Liver (tissue), 9 donors: ENCODE measurements around the gene RASSF8. TPM values are rescaled to one million over a fixed set of nuclear protein-coding genes. Genes with fewer than 3 reads are reported as not detected.

Source experiments
- DNase-seq: peaks from one replicate; pipeline ENCODE4 v3.0.0-alpha.2; 2017; ENCODE audit warnings: low spot score
- H3K27ac ChIP-seq, 2 donors: one replicate each; pipeline ENCODE4 v1.7.0; 2013; ENCODE audit warnings: inconsistent platforms in 2 of 2, low read length in 2 of 2, control low read depth in 1 of 2, low read depth in 1 of 2, mild to moderate bottlenecking in 1 of 2
- H3K27me3 ChIP-seq, 4 donors: one replicate each; pipeline versions ENCODE4 v1.6.1 to v1.7.0; 2013; ENCODE audit warnings: low read length in 3 of 4, inconsistent platforms in 1 of 4, mild to moderate bottlenecking in 1 of 4, moderate library complexity in 1 of 4; ENCODE audit not compliant: control insufficient read depth in 4 of 4, insufficient read depth in 4 of 4
- H3K36me3 ChIP-seq, 4 donors: one replicate each; pipeline versions ENCODE4 v1.6.1 to v1.7.0; 2013; ENCODE audit warnings: low read length in 3 of 4, mild to moderate bottlenecking in 3 of 4, low read depth in 1 of 4, moderate library complexity in 1 of 4; ENCODE audit not compliant: control insufficient read depth in 4 of 4, insufficient read depth in 3 of 4
- H3K4me1 ChIP-seq, 4 donors: one replicate each; pipeline versions ENCODE4 v1.6.1 to v1.7.0; 2013; ENCODE audit warnings: low read length in 3 of 4, mild to moderate bottlenecking in 3 of 4, moderate library complexity in 1 of 4; ENCODE audit not compliant: control insufficient read depth in 4 of 4, insufficient read depth in 4 of 4
- H3K4me3 ChIP-seq, 3 donors: one replicate each; pipeline versions ENCODE4 v1.6.1 to v1.7.0; 2013; ENCODE audit warnings: low read length in 3 of 3, control low read depth in 1 of 3, low read depth in 1 of 3, mild to moderate bottlenecking in 1 of 3
- H3K9ac ChIP-seq, 2 donors: one replicate each; pipeline ENCODE4 v1.7.0; 2013; ENCODE audit warnings: low read length in 2 of 2, mild to moderate bottlenecking in 2 of 2, moderate library complexity in 2 of 2, control low read depth in 1 of 2, low read depth in 1 of 2
- H3K9me3 ChIP-seq, 4 donors: one replicate each; pipeline versions ENCODE4 v1.6.1 to v1.7.0; 2013; ENCODE audit warnings: low read length in 3 of 4; ENCODE audit not compliant: control insufficient read depth in 4 of 4
- EGR1 ChIP-seq, 2 donors: IDR thresholded peaks; 2 replicates each; pipeline ENCODE4 v1.6.1; 2016 to 2018; ENCODE audit warnings: antibody characterized with exemption in 2 of 2, low read depth in 2 of 2
- FOXA1 ChIP-seq: IDR thresholded peaks from 2 replicates; pipeline ENCODE4 v1.6.1; 2016; ENCODE audit warnings: antibody characterized with exemption
- FOXA2 ChIP-seq: IDR thresholded peaks from 2 replicates; pipeline ENCODE4 v1.6.1; 2016; ENCODE audit warnings: antibody characterized with exemption
- GABPA ChIP-seq, 2 donors: IDR thresholded peaks in 1 of 2; conservative IDR thresholded peaks in 1 of 2; 2 replicates each; pipeline ENCODE4 v1.6.1; 2016; ENCODE audit warnings: antibody characterized with exemption in 2 of 2, mild to moderate bottlenecking in 1 of 2, moderate library complexity in 1 of 2
- HNF4A ChIP-seq, 2 donors: conservative IDR thresholded peaks; 2 replicates each; pipeline ENCODE4 v1.6.1; 2016; ENCODE audit warnings: antibody characterized with exemption in 2 of 2, mild to moderate bottlenecking in 2 of 2
- HNF4G ChIP-seq: IDR thresholded peaks from 2 replicates; pipeline ENCODE4 v1.6.1; 2016; ENCODE audit warnings: antibody characterized with exemption
- JUND ChIP-seq, 2 donors: IDR thresholded peaks; 2 replicates each; pipeline ENCODE4 v1.6.1; 2016; ENCODE audit warnings: antibody characterized with exemption in 2 of 2
- NR2F2 ChIP-seq: IDR thresholded peaks from 2 replicates; pipeline ENCODE4 v1.6.1; 2016; ENCODE audit warnings: antibody characterized with exemption
- RAD21 ChIP-seq, 2 donors: IDR thresholded peaks; 2 replicates each; pipeline ENCODE4 v1.6.1; 2016; ENCODE audit warnings: antibody characterized with exemption in 2 of 2, mild to moderate bottlenecking in 2 of 2
- RXRA ChIP-seq, 2 donors: IDR thresholded peaks; 2 replicates each; pipeline ENCODE4 v1.6.1; 2017 to 2018; ENCODE audit warnings: antibody characterized with exemption in 2 of 2, mild to moderate bottlenecking in 1 of 2
- SP1 ChIP-seq: IDR thresholded peaks from 2 replicates; pipeline ENCODE4 v1.6.1; 2018; ENCODE audit warnings: antibody characterized with exemption, mild to moderate bottlenecking
- TAF1 ChIP-seq: conservative IDR thresholded peaks from 2 replicates; pipeline ENCODE4 v1.6.1; 2016; ENCODE audit warnings: antibody characterized with exemption, mild to moderate bottlenecking
- YY1 ChIP-seq: IDR thresholded peaks from 2 replicates; pipeline ENCODE4 v1.6.1; 2016; ENCODE audit warnings: antibody characterized with exemption, mild to moderate bottlenecking
- WGBS: extraction: QIAGEN DNeasy Blood & Tissue Kit; methylation state at CpG from one replicate; pipeline ENCODE4 v1.1.7; 2013; 5-methylcytosine and 5-hydroxymethylcytosine counted together
- polyA plus RNA-seq, 2 donors: library from polyadenylated mRNA; stranded (reverse) in 1 of 2; unstranded in 1 of 2; fragments of 200-250 nt in 1 of 2; fragments of >200 nt in 1 of 2; fragmentation: Nextera tagmentation in 1 of 2; extraction: Ambion mirVana in 1 of 2; gene quantifications; one replicate each; pipeline versions ENCODE4 v1.2.1 to v1.2.3, GENCODE V29; 2013 to 2015
- total RNA-seq, 2 donors: library from RNA; depleted of rRNA; stranded (reverse); fragments of >200 nt; gene quantifications; one replicate each; pipeline ENCODE4 v1.2.3, GENCODE V29; 2014
- TF ChIP-seq, protein P1 (sequence below): fragments of 150-350 bp; IDR thresholded peaks from 2 replicates; pipeline ENCODE4 v1.5.1; 2017; ENCODE audit warnings: improper control_type of control experiment, low read depth, low read length; ENCODE audit not compliant: missing input control
- TF ChIP-seq, protein P2 (sequence below): IDR thresholded peaks from 2 replicates; pipeline ENCODE4 v1.6.1; 2016; ENCODE audit warnings: antibody characterized with exemption
- TF ChIP-seq, protein P3 (sequence below): IDR thresholded peaks from 2 replicates; pipeline ENCODE4 v1.6.1; 2016; ENCODE audit warnings: antibody characterized with exemption
- TF ChIP-seq, protein P4 (sequence below): IDR thresholded peaks from 2 replicates; pipeline ENCODE4 v1.6.1; 2016; ENCODE audit warnings: antibody characterized with exemption, mild to moderate bottlenecking
- TF ChIP-seq, protein P5 (sequence below): IDR thresholded peaks from 2 replicates; pipeline ENCODE4 v1.6.1; 2016; ENCODE audit warnings: antibody characterized with exemption
- donor health status: healthy.
- donor health status: healthy.
- donor health status: healthy.
- donor health status: healthy.
- donor health status: healthy.

RASSF8 gene
- total and polyA plus RNA-seq, 4 donors = 1.7 to 9.4 (median 3.3) TPM

DNA sequence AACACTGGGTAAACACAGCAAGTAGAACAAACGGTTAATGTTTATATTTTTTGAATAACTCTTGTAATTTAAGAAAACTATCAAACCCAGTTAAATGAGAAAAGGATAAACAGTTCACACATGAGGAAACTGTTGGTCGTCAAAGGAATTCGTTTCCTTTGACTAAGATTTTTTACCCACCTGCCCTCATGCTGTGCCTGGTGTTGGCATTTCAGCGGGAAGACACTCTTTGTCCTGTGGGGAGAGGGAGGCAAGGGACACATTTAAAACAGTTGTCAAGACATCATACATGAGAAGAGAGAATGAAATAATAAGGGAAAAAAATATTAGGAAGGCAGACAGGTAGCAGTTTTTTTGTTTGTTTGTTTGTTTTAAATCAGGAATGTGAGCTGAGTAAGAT is 95.9 kb downstream of the RASSF8 start:
- Histone ChIP-seq H3K4me3 (no peak overlapping the region), H3K9ac (no peak overlapping the region), H3K27ac (no peak overlapping the region), H3K27me3 (no peaks in the 10 kb centered on the region), H3K4me1 (no peaks in the 10 kb centered on the region), H3K36me3 (peaks cover 0 to 1% (median 0%) of the 10 kb centered on the region in 4 donors), H3K9me3 (no peaks in the 10 kb centered on the region)
- no peak for TF ChIP-seq RAD21 (IDR thresholded peaks at IDR 0.05)
- TF ChIP-seq, protein P1, sequence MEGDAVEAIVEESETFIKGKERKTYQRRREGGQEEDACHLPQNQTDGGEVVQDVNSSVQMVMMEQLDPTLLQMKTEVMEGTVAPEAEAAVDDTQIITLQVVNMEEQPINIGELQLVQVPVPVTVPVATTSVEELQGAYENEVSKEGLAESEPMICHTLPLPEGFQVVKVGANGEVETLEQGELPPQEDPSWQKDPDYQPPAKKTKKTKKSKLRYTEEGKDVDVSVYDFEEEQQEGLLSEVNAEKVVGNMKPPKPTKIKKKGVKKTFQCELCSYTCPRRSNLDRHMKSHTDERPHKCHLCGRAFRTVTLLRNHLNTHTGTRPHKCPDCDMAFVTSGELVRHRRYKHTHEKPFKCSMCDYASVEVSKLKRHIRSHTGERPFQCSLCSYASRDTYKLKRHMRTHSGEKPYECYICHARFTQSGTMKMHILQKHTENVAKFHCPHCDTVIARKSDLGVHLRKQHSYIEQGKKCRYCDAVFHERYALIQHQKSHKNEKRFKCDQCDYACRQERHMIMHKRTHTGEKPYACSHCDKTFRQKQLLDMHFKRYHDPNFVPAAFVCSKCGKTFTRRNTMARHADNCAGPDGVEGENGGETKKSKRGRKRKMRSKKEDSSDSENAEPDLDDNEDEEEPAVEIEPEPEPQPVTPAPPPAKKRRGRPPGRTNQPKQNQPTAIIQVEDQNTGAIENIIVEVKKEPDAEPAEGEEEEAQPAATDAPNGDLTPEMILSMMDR = no peak
- TF ChIP-seq, protein P2, sequence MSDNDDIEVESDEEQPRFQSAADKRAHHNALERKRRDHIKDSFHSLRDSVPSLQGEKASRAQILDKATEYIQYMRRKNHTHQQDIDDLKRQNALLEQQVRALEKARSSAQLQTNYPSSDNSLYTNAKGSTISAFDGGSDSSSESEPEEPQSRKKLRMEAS = no peak
- TF ChIP-seq RXRA (IDR thresholded peaks at IDR 0.05) = no peak
- TF ChIP-seq NR2F2 = no peak
- TF ChIP-seq YY1 = no peak
- no peak for TF ChIP-seq JUND (IDR thresholded peaks at IDR 0.05)
- no peak for TF ChIP-seq FOXA2
- TF ChIP-seq TAF1 = no peak
- TF ChIP-seq GABPA (IDR thresholded peaks at IDR 0.05 in 1 of 2, conservative IDR thresholded peaks at IDR 0.05 in 1 of 2) = no peak
- TF ChIP-seq, protein P3, sequence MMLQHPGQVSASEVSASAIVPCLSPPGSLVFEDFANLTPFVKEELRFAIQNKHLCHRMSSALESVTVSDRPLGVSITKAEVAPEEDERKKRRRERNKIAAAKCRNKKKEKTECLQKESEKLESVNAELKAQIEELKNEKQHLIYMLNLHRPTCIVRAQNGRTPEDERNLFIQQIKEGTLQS = no peak
- TF ChIP-seq, protein P4, sequence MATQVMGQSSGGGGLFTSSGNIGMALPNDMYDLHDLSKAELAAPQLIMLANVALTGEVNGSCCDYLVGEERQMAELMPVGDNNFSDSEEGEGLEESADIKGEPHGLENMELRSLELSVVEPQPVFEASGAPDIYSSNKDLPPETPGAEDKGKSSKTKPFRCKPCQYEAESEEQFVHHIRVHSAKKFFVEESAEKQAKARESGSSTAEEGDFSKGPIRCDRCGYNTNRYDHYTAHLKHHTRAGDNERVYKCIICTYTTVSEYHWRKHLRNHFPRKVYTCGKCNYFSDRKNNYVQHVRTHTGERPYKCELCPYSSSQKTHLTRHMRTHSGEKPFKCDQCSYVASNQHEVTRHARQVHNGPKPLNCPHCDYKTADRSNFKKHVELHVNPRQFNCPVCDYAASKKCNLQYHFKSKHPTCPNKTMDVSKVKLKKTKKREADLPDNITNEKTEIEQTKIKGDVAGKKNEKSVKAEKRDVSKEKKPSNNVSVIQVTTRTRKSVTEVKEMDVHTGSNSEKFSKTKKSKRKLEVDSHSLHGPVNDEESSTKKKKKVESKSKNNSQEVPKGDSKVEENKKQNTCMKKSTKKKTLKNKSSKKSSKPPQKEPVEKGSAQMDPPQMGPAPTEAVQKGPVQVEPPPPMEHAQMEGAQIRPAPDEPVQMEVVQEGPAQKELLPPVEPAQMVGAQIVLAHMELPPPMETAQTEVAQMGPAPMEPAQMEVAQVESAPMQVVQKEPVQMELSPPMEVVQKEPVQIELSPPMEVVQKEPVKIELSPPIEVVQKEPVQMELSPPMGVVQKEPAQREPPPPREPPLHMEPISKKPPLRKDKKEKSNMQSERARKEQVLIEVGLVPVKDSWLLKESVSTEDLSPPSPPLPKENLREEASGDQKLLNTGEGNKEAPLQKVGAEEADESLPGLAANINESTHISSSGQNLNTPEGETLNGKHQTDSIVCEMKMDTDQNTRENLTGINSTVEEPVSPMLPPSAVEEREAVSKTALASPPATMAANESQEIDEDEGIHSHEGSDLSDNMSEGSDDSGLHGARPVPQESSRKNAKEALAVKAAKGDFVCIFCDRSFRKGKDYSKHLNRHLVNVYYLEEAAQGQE = no peak
- TF ChIP-seq, protein P5, sequence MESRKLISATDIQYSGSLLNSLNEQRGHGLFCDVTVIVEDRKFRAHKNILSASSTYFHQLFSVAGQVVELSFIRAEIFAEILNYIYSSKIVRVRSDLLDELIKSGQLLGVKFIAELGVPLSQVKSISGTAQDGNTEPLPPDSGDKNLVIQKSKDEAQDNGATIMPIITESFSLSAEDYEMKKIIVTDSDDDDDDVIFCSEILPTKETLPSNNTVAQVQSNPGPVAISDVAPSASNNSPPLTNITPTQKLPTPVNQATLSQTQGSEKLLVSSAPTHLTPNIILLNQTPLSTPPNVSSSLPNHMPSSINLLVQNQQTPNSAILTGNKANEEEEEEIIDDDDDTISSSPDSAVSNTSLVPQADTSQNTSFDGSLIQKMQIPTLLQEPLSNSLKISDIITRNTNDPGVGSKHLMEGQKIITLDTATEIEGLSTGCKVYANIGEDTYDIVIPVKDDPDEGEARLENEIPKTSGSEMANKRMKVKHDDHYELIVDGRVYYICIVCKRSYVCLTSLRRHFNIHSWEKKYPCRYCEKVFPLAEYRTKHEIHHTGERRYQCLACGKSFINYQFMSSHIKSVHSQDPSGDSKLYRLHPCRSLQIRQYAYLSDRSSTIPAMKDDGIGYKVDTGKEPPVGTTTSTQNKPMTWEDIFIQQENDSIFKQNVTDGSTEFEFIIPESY = no peak
- no peak for TF ChIP-seq HNF4A (conservative IDR thresholded peaks at IDR 0.05)
- no peak for TF ChIP-seq EGR1 (IDR thresholded peaks at IDR 0.05; ENCODE audit: low read depth in 2 of 2)
- TF ChIP-seq FOXA1 = no peak
- TF ChIP-seq SP1 = no peak
- no peak for TF ChIP-seq HNF4G
- no peak for DNase-seq
- WGBS = 74% methylated on average over 4 of the region's 4 CpGs
